KOPT-K1 (cell line): Measurements from ENCODE around the gene TRHDE.

Experiments used
- H3K27ac ChIP-seq: fragments of 200-600 bp; sonication (generic); 2 replicates; pipeline ENCODE4 v1.5.1; 2016; ENCODE audit warnings: antibody characterized with exemption, mild to moderate bottlenecking, low read depth, low read length; ENCODE audit not compliant: poor library complexity, severe bottlenecking
- H3K36me3 ChIP-seq: fragments of 200-600 bp; sonication (generic); 2 replicates; pipeline ENCODE4 v1.5.1; 2017; ENCODE audit warnings: antibody characterized with exemption, mild to moderate bottlenecking, low read length, moderate library complexity; ENCODE audit not compliant: insufficient read depth
- H3K9me3 ChIP-seq: fragments of 200-600 bp; sonication (generic); 2 replicates; pipeline ENCODE4 v1.5.1; 2017; ENCODE audit warnings: antibody characterized with exemption, low read length, mild to moderate bottlenecking; ENCODE audit not compliant: insufficient read depth, poor library complexity, severe bottlenecking

Gene TRHDE

GRCh38 chr12:72288436-72288835 lies 16.3 kb downstream of the TRHDE start:
- no peaks in the 10 kb centered on the region for H3K36me3 ChIP-seq
- H3K27ac ChIP-seq, result no peak overlapping the region
- H3K9me3 ChIP-seq, result peaks cover 10% of the 10 kb centered on the region

- Histone ChIP-seq H3K27ac (no peak overlapping the region), H3K9me3 (peaks cover 10% of the 10 kb centered on the region), H3K36me3 (no peaks in the 10 kb centered on the region)
Measured at GRCh38 chr12:72288911-72289310, 16.7 kb downstream of the TRHDE start.

GRCh38 chr12:72289633-72290032 lies 17.5 kb downstream of the TRHDE start:
- peaks cover 10% of the 10 kb centered on the region for H3K9me3 ChIP-seq
- no peak overlapping the region for H3K27ac ChIP-seq
- no peaks in the 10 kb centered on the region for H3K36me3 ChIP-seq

GRCh38 chr12:72291175-72291574 lies 19.0 kb downstream of the TRHDE start:
- H3K36me3 ChIP-seq, result no peaks in the 10 kb centered on the region

GRCh38 chr12:72293701-72294100 lies 21.5 kb downstream of the TRHDE start:
- Histone ChIP-seq H3K9me3 (no peaks in the 10 kb centered on the region), H3K27ac (no peak overlapping the region), H3K36me3 (no peaks in the 10 kb centered on the region)

More at GRCh38 chr12:72291175-72291574, 19.0 kb downstream of the TRHDE start:
- peaks cover 10% of the 10 kb centered on the region for H3K9me3 ChIP-seq
- H3K27ac ChIP-seq, result no peak overlapping the region

GRCh38 chr12:72295101-72295500 lies 22.9 kb downstream of the TRHDE start:
- no peak overlapping the region for H3K27ac ChIP-seq
- no peaks in the 10 kb centered on the region for H3K36me3 ChIP-seq
- H3K9me3 ChIP-seq, result no peaks in the 10 kb centered on the region

GRCh38 chr12:72295744-72296143 lies 23.6 kb downstream of the TRHDE start:
- no peak overlapping the region for H3K27ac ChIP-seq

GRCh38 chr12:72296389-72296788 lies 24.2 kb downstream of the TRHDE start:
- Histone ChIP-seq H3K9me3 (no peaks in the 10 kb centered on the region), H3K27ac (no peak overlapping the region), H3K36me3 (no peaks in the 10 kb centered on the region)

More at GRCh38 chr12:72295744-72296143, 23.6 kb downstream of the TRHDE start:
- Histone ChIP-seq H3K36me3 (no peaks in the 10 kb centered on the region), H3K9me3 (no peaks in the 10 kb centered on the region)

GRCh38 chr12:72297666-72298065 lies 25.5 kb downstream of the TRHDE start:
- no peak overlapping the region for H3K27ac ChIP-seq
- H3K9me3 ChIP-seq, result no peaks in the 10 kb centered on the region
- H3K36me3 ChIP-seq, result no peaks in the 10 kb centered on the region

GRCh38 chr12:72300728-72301127 lies 28.6 kb downstream of the TRHDE start:
- Histone ChIP-seq H3K36me3 (no peaks in the 10 kb centered on the region), H3K9me3 (no peaks in the 10 kb centered on the region), H3K27ac (no peak overlapping the region)

GRCh38 chr12:72304751-72305150 lies 32.6 kb downstream of the TRHDE start:
- H3K36me3 ChIP-seq, result no peaks in the 10 kb centered on the region
- no peak overlapping the region for H3K27ac ChIP-seq
- H3K9me3 ChIP-seq, result no peaks in the 10 kb centered on the region

GRCh38 chr12:72307229-72307628 lies 35.1 kb downstream of the TRHDE start:
- Histone ChIP-seq H3K27ac (no peak overlapping the region), H3K9me3 (no peaks in the 10 kb centered on the region), H3K36me3 (no peaks in the 10 kb centered on the region)

GRCh38 chr12:72311946-72312345 lies 39.8 kb downstream of the TRHDE start:
- H3K36me3 ChIP-seq, result no peaks in the 10 kb centered on the region
- H3K27ac ChIP-seq, result no peak overlapping the region
- H3K9me3 ChIP-seq, result no peaks in the 10 kb centered on the region

GRCh38 chr12:72313806-72314205 lies 41.6 kb downstream of the TRHDE start:
- Histone ChIP-seq H3K27ac (no peak overlapping the region), H3K9me3 (no peaks in the 10 kb centered on the region), H3K36me3 (no peaks in the 10 kb centered on the region)

GRCh38 chr12:72315858-72316257 lies 43.7 kb downstream of the TRHDE start:
- no peak overlapping the region for H3K27ac ChIP-seq
- no peaks in the 10 kb centered on the region for H3K9me3 ChIP-seq
- H3K36me3 ChIP-seq, result no peaks in the 10 kb centered on the region

GRCh38 chr12:72318341-72318740 lies 46.2 kb downstream of the TRHDE start:
- no peaks in the 10 kb centered on the region for H3K36me3 ChIP-seq
- H3K27ac ChIP-seq, result no peak overlapping the region
- H3K9me3 ChIP-seq, result no peaks in the 10 kb centered on the region

- Histone ChIP-seq H3K9me3 (no peaks in the 10 kb centered on the region), H3K36me3 (no peaks in the 10 kb centered on the region), H3K27ac (no peak overlapping the region)
Measured at GRCh38 chr12:72323881-72324280, 51.7 kb downstream of the TRHDE start.
